ENCODE data around the gene PTEN.

PTEN gene

DNA sequence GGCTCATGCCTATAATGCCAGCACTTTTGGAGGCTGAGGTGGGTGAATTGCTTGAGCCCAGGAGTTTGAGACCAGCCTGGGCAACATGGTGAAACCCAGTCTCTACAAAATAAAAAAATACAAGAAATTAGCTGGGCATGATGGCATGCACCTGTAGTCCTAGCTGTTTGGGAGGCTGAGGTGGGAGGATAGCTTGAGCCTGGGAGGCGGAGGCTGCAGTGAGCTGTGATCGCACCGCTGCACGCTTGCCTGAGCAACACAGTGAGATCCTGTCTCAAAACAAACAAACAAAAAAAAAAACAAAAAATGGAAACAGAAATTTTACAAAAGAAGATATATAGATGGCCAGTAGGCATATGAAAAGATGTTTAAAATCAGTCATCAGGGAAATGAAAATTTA is 57.1 kb downstream of the PTEN start:
- TF ChIP-seq, protein P1, sequence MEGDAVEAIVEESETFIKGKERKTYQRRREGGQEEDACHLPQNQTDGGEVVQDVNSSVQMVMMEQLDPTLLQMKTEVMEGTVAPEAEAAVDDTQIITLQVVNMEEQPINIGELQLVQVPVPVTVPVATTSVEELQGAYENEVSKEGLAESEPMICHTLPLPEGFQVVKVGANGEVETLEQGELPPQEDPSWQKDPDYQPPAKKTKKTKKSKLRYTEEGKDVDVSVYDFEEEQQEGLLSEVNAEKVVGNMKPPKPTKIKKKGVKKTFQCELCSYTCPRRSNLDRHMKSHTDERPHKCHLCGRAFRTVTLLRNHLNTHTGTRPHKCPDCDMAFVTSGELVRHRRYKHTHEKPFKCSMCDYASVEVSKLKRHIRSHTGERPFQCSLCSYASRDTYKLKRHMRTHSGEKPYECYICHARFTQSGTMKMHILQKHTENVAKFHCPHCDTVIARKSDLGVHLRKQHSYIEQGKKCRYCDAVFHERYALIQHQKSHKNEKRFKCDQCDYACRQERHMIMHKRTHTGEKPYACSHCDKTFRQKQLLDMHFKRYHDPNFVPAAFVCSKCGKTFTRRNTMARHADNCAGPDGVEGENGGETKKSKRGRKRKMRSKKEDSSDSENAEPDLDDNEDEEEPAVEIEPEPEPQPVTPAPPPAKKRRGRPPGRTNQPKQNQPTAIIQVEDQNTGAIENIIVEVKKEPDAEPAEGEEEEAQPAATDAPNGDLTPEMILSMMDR (conservative IDR thresholded peaks at IDR 0.05): no peak
- H3K27ac ChIP-seq: no peak overlapping the region

GRCh38 chr10:87921931-87922688 is 58.7 kb downstream of the PTEN start:
- no peak overlapping the region for H3K27ac ChIP-seq
- TF ChIP-seq, protein P1 (conservative IDR thresholded peaks at IDR 0.05): no peak

GRCh38 chr10:87923233-87923632 is 59.8 kb downstream of the PTEN start:
- TF ChIP-seq, protein P1 (conservative IDR thresholded peaks at IDR 0.05): no peak
- no peak overlapping the region for H3K27ac ChIP-seq

DNA sequence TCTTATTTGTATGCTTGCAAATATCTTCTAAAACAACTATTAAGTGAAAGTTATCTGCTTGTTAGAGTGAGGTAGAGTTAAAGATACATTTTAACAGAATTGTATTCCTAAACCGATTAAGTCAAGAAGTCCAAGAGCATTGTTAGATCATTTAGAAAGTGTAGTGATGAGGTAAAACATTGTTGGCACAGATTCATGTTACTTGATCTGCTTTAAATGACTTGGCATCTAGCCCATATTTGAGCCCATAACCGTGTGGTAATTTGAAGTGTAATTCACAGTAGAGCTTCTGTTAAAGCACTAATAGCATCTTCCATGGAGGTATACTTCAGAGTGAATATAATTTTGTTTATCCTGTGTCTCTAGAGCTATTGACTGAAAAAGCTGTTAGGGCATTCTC is 62.1 kb downstream of the PTEN start:
- H3K27ac ChIP-seq: no peak overlapping the region
- TF ChIP-seq, protein P1 (conservative IDR thresholded peaks at IDR 0.05): no peak

DNA sequence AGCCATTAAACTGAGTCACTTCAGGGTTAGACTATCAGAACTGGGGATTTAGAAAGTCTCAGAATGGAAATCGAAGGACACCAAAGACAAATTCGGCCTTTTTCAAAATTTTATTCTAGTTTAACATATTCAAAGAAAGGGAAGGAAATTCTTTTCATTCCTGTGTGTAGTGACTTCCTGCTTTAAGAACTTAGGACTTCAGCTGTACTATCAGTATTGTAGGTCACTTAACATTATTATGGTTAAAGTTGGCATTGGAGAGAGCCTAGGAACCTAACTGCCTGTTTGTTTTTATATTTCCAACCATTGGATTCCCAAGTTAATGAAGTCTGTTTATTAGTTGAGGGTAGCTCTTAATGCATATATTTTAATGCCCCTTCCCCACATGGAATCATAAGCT is 63.7 kb downstream of the PTEN start:
- TF ChIP-seq, protein P1 (conservative IDR thresholded peaks at IDR 0.05): no peak

GRCh38 chr10:87928996-87929395 is 65.6 kb downstream of the PTEN start:
- TF ChIP-seq, protein P1 (conservative IDR thresholded peaks at IDR 0.05): no peak
- H3K27ac ChIP-seq: 0 out of 2 replicates have a peak overlapping the region, but pooled peaks have one; percentile 19

More for the DNA sequence above, 63.7 kb downstream of the PTEN start:
- H3K27ac ChIP-seq: no peak overlapping the region

- TF ChIP-seq, protein P1 (conservative IDR thresholded peaks at IDR 0.05): no peak
- H3K27ac ChIP-seq: peak overlapping the region; percentile 19; the same call in 1 of the 2 replicates
These were observed 66.7 kb downstream of the PTEN start for GRCh38 chr10:87930141-87930540.

Measured in VCaP (cell line).